Measurements from ENCODE around the gene RPS8.

The RPS8 gene

DNA sequence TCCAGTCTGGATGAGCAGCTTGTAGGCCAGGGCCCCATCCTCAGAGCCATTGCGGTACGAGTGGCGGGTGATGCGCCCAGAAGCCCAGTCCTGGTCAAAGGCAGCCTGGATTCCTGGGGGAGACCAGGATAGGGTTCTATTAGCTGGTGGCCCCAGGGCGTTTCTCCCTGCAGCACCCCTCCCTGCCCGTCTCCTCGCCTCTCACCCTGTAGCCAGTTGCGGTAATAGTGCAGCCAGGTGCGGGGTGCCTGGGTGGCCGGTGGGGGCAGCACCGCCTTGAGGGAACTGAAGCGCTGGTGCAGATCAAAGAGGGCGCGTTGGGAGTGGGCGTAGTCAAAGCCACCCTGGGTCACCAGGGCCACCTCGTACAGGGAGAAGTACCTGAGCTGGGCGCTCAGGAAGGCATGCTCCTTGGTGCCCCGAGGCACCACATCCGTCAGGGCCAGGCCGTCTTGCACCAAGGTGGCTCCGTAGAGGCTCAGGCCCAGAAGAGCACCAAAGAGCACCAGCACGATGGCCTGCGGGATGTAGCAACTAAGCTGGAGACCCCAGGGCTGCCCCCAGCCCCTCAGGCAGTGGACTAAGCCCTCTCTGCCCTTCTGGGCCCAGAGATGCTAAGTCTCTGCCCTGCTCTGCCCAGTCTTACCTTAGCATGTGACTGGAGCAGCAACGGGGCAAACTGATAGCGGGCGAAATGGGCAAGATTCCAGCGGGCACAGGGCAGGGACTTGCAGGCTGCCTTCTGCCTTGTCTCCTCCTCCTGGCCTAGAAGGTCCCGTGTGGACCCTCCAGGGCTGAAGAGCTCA, 52.1 kb downstream of the RPS8 start:
- no peaks in the 10 kb centered on the region for H3K9me3 ChIP-seq
- in situ Hi-C loops (cut with MboI; ENCODE audit: low sequenced_read_pairs) = no loop called here
- no peak for DNase-seq (ENCODE audit: low spot score in 2 of 2)
- H3K4me1 ChIP-seq = no peaks in the 10 kb centered on the region
- no peaks in the 10 kb centered on the region for H3K27me3 ChIP-seq (ENCODE audit: low read depth)
- no peak overlapping the region for H3K4me3 ChIP-seq
- no peaks in the 10 kb centered on the region for H3K36me3 ChIP-seq (replicated peaks)

DNA sequence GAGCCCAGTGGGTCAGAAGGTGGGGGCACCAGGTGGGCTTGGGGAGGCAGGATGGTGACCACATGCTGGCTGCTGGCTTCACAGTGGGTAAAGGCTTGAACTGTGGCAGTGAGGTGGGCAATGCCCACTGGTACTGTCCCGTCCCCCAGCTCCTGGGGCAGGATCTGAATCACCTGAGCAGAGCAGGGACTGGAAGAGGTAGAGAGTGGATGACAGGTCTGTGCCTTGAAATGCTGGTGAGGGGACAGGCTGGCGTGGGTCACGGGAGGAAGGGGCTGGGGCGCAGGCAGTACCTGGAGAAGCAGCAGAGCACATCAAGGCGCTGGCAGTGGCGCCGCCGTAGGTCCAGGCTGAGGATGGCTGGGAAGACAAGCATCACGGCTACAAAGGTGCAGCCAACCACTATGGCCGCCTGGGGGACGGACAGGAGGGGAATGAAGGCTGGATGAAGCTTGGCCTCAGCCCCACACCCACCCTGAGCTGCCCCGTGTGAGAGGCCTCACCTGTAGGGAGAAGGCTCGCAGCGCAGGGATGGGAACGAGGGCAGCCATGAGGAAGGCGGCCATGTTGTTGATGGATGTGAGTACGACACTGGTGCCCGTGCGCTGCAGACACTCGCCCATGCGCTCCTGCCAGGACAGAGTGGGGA, 52.8 kb downstream of the RPS8 start:
- Histone ChIP-seq H3K4me3 (no peak overlapping the region), H3K36me3 (replicated peaks) (no peaks in the 10 kb centered on the region), H3K9me3 (no peaks in the 10 kb centered on the region), H3K4me1 (no peaks in the 10 kb centered on the region), H3K27me3 (ENCODE audit: low read depth) (no peaks in the 10 kb centered on the region)
- no peak for DNase-seq (ENCODE audit: low spot score in 2 of 2)
- in situ Hi-C loops (cut with MboI; ENCODE audit: low sequenced_read_pairs) = no loop called here
